GM12878 (cell line): ENCODE data around the gene NTPCR. TPM values are rescaled to one million over a fixed set of nuclear protein-coding genes. Genes with fewer than 3 reads are reported as not detected.
A peak's percentile ranks its signal among the peaks of the same experiment; 100 is the strongest.

Experiments used
- ATAC-seq: fragments of 200-7000 bp; cut with Tn5 transposase; 3 replicates; pipeline ENCODE4 v1.9.1; 2020; ENCODE audit warnings: mild to moderate bottlenecking, moderate library complexity
- BruUV-seq: library from RNA; stranded (reverse); fragments of 400-500 nt; replicated peaks from 2 replicates; lab custom pipeline; 2021; lab: Mats Ljungman, UMichigan
- CTCF ChIA-PET: fragments of 300-600 bp; sonication (Branson Sonifier 250); formaldehyde crosslinking; extraction: SDS; loops from one replicate; lab custom pipeline; 2021; ENCODE audit warnings: inconsistent platforms; lab: Yijun Ruan, JAX
- POLR2A ChIA-PET: fragments of 350-600 bp; formaldehyde crosslinking; extraction: SDS; loops from one replicate; lab custom pipeline; 2021; ENCODE audit warnings: inconsistent platforms; lab: Charles Lee
- RAD21 ChIA-PET: fragments of 300-600 bp; sonication (Branson Sonifier 250); formaldehyde crosslinking; loops from one replicate; lab custom pipeline; 2023; ENCODE audit warnings: antibody characterized with exemption; ENCODE audit not compliant: unreplicated experiment; lab: Charles Lee
- SMC1A ChIA-PET: fragments of 300-600 bp; sonication (Branson Sonifier 250); formaldehyde crosslinking; loops from one replicate; lab custom pipeline; 2023; ENCODE audit not compliant: unreplicated experiment, uncharacterized antibody; lab: Charles Lee
- DNase-seq: peaks from one replicate; pipeline ENCODE4 v3.0.0-alpha.2; 2011; ENCODE audit warnings: low read depth, low spot score
- FAIRE-seq: peaks from 3 replicates; lab custom pipeline; 2011; peaks lifted over from hg19 to GRCh38; lab: Jason Lieb, UNC
- H2AFZ ChIP-seq: 2 replicates; pipeline ENCODE4 v1.6.0; 2011; ENCODE audit warnings: low read depth, low read length, control low read depth; ENCODE audit not compliant: control insufficient read depth
- H3K27ac ChIP-seq: 2 replicates; pipeline ENCODE4 v1.5.1; 2011; ENCODE audit warnings: control low read depth; ENCODE audit not compliant: control insufficient read depth, insufficient read depth
- H3K27me3 ChIP-seq, 2 experiments: replicated peaks in 1 of 2; 2 replicates each; pipeline versions ENCODE4 v1.6.0 to v1.6.1; 2011; ENCODE audit warnings: low read length in 1 of 2; ENCODE audit not compliant: control insufficient read depth in 2 of 2, insufficient read depth in 2 of 2
- H3K36me3 ChIP-seq, 2 experiments: 2 replicates each; pipeline ENCODE4 v1.5.1; 2011; ENCODE audit warnings: low read length in 1 of 2; ENCODE audit not compliant: control insufficient read depth in 2 of 2, insufficient read depth in 2 of 2
- H3K4me1 ChIP-seq: 2 replicates; pipeline ENCODE4 v1.6.1; 2011; ENCODE audit warnings: mild to moderate bottlenecking, low read length, moderate library complexity, mixed read lengths; ENCODE audit not compliant: control insufficient read depth, insufficient read depth
- H3K4me2 ChIP-seq: 2 replicates; pipeline ENCODE4 v1.6.0; 2011; ENCODE audit warnings: control low read depth; ENCODE audit not compliant: control insufficient read depth, insufficient read depth
- H3K4me3 ChIP-seq: fragments of 200-600 bp; sonication (generic); 2 replicates; pipeline ENCODE4 v1.5.1; 2016
- H3K79me2 ChIP-seq: 2 replicates; pipeline ENCODE4 v1.6.0; 2011; ENCODE audit warnings: low read length; ENCODE audit not compliant: control insufficient read depth, insufficient read depth
- H3K9ac ChIP-seq: 2 replicates; pipeline ENCODE4 v1.8.0; 2011; ENCODE audit warnings: low read length, control low read depth, mixed read lengths; ENCODE audit not compliant: control insufficient read depth, insufficient read depth
- H3K9me3 ChIP-seq: replicated peaks from 3 replicates; pipeline ENCODE4 v1.5.1; 2011; ENCODE audit warnings: mild to moderate bottlenecking, low read length; ENCODE audit not compliant: control insufficient read depth, insufficient read depth
- H4K20me1 ChIP-seq: 2 replicates; pipeline ENCODE4 v1.6.0; 2011; ENCODE audit not compliant: control insufficient read depth, insufficient read depth
- FOS ChIP-seq: IDR thresholded peaks from 3 replicates; pipeline ENCODE4 v1.6.1; 2011; ENCODE audit warnings: borderline replicate concordance; ENCODE audit not compliant: insufficient read length; ENCODE audit errors: extremely low read depth
- HCFC1 ChIP-seq: fragments of 150-350 bp; IDR thresholded peaks from 2 replicates; pipeline ENCODE4 v1.6.1; 2014; ENCODE audit warnings: low read length
- IKZF1 ChIP-seq: fragments of 450-650 bp; conservative IDR thresholded peaks from 2 replicates; pipeline ENCODE4 v1.6.1; 2017; ENCODE audit warnings: antibody characterized with exemption, mild to moderate bottlenecking
- IRF4 ChIP-seq: IDR thresholded peaks from 2 replicates; pipeline ENCODE4 v1.6.1; 2011; ENCODE audit warnings: low read depth, low read length
- KLF5 ChIP-seq: fragments of 450-650 bp; IDR thresholded peaks from 2 replicates; pipeline ENCODE4 v1.6.1; 2014; ENCODE audit warnings: mild to moderate bottlenecking; ENCODE audit not compliant: partially characterized antibody
- NFIC ChIP-seq: IDR thresholded peaks from 2 replicates; pipeline ENCODE4 v1.6.1; 2012; ENCODE audit warnings: low read depth, mild to moderate bottlenecking, inconsistent platforms, low read length, moderate library complexity
- NR2F1 ChIP-seq: fragments of 450-650 bp; conservative IDR thresholded peaks from 2 replicates; pipeline ENCODE4 v1.6.1; 2017; ENCODE audit warnings: mild to moderate bottlenecking
- POLR2AphosphoS5 ChIP-seq: IDR thresholded peaks from 2 replicates; pipeline ENCODE4 v1.6.1; 2011; ENCODE audit warnings: mild to moderate bottlenecking, low read length, inconsistent platforms
- RB1 ChIP-seq: fragments of 450-650 bp; formaldehyde crosslinking; IDR thresholded peaks from 2 replicates; pipeline ENCODE4 v1.6.1; 2017; ENCODE audit warnings: mild to moderate bottlenecking, borderline replicate concordance
- WRNIP1 ChIP-seq: IDR thresholded peaks from 2 replicates; pipeline ENCODE4 v1.6.1; 2011; ENCODE audit warnings: low read depth, low read length, improper control_type of control experiment, borderline replicate concordance
- ZNF592 ChIP-seq: fragments of 450-650 bp; IDR thresholded peaks from 2 replicates; pipeline ENCODE4 v1.6.1; 2017; ENCODE audit warnings: mild to moderate bottlenecking, moderate library complexity
- WGBS: methylation state at CpG from one replicate; pipeline ENCODE4 v1.1.6; 2016; ENCODE audit warnings: low lambda C conversion rate; ENCODE audit not compliant: insufficient replicate concordance, insufficient coverage; ENCODE audit errors: missing lambda C conversion rate; 5-methylcytosine and 5-hydroxymethylcytosine counted together
- in situ Hi-C: fragments of 300-500 bp; cut with MboI; formaldehyde crosslinking; loops from 9 replicates; pipeline ENCODE4 v1.14.3; 2018; ENCODE audit warnings: mixed read lengths
- intact Hi-C: fragments of 100-400 bp; cut with micrococcal nuclease; formaldehyde crosslinking; loops from one replicate; pipeline ENCODE4 v1.14.2; 2022; ENCODE audit not compliant: unreplicated experiment
- polyA plus RNA-seq, 11 experiments: library from polyadenylated mRNA; depleted of rRNA in 4 of 11; unstranded in 6 of 11; stranded (reverse) in 5 of 11; fragments of >200 nt; fragmentation: Nextera tagmentation in 4 of 11; fragmentation: Illumina TruSeq in 1 of 11; extraction: Ambion mirVana in 4 of 11; extraction: Trizol in 1 of 11; gene quantifications; 1 replicate in 1 of 11; 2 replicates in 10 of 11; pipeline versions ENCODE4 v1.2.1 to v1.2.3, GENCODE V29; 2011 to 2016; ENCODE audit warnings: inconsistent platforms in 2 of 11, missing spikeins in 2 of 11, low read depth in 1 of 11
- total RNA-seq, 4 experiments: library from RNA; depleted of rRNA in 3 of 4; stranded (reverse); fragments of >200 nt in 3 of 4; fragmentation: Illumina TruSeq in 1 of 4; extraction: Trizol in 1 of 4; gene quantifications; 2 replicates each; pipeline versions ENCODE4 v1.2.1 to v1.2.3, GENCODE V29; 2013 to 2021
- TF ChIP-seq, protein P1 (sequence below): IDR thresholded peaks from 2 replicates; pipeline ENCODE4 v1.6.1; 2012; ENCODE audit warnings: low read depth, low read length, improper control_type of control experiment

The NTPCR gene
- total and polyA plus RNA-seq, 10 of the 15 experiments (the other 5 are each of a cell fraction or from before 2014, with no cell fraction given) = 25.4 to 109 (median 56.6) TPM

DNA sequence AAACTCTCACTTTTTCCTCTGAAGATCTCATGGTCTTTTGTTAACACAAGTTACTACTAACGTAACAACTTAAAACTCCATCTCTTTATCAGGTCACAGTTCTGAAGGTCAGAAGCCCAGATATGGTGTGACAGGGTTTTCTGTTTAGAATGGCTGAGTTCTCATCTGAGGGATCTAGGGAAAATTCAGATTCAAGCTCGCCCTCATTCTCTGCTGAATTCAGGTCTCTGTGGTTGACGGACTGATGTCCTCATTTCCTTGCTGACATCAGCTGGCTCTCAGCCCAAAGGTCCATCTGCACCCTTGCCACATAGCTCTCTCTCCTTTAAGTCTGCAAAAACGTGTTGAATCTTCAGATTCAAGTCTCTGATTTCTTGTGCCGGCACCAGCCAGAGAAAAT is 6.1 kb upstream of the NTPCR start:
- ATAC-seq (peak; percentile 23; the same call in 2 of the 3 replicates), DNase-seq (no peak)
- H3K79me2 ChIP-seq = no peaks in the 10 kb centered on the region
- no peak overlapping the region for H3K27ac ChIP-seq
- CTCF ChIA-PET = interaction anchor here (0.6 to 3.6 kb wide), 2 partner anchors 10 to 18 kb away, joined by 3 to 15 read pairs; no protein-coding TSS in a partner anchor
- WGBS = 46% methylated on average over 5 of the region's 5 CpGs
- H3K27me3 ChIP-seq = no peaks in the 10 kb centered on the region
- H3K4me1 ChIP-seq = peaks cover 9% of the 10 kb centered on the region
- BruUV-seq = no TSS peak
- RAD21 ChIA-PET = no interaction called here
- SMC1A ChIA-PET = interaction anchor here (2.0 kb wide), 1 partner anchor 8 kb away, joined by 6 read pairs; no protein-coding TSS in a partner anchor
- H3K4me3 ChIP-seq = no peak overlapping the region
- TF ChIP-seq IKZF1 (no peak), NR2F1 (no peak), KLF5 (no peak)
- TF ChIP-seq, all 136 proteins: peak for 0
- H4K20me1 ChIP-seq = no peaks in the 10 kb centered on the region
- H3K36me3 ChIP-seq = no peaks in the 10 kb centered on the region
- intact Hi-C loops (no loop called here), in situ Hi-C loops (no loop called here)
- peak overlapping the region; percentile 63 for H2AFZ ChIP-seq
- no peak overlapping the region for H3K9ac ChIP-seq
- FAIRE-seq = no peak
- POLR2A ChIA-PET = no interaction called here
- H3K4me2 ChIP-seq = peak overlapping the region; percentile 20; the same call in 1 of the 2 replicates
- H3K9me3 ChIP-seq = no peaks in the 10 kb centered on the region; the same call in 2 of the 3 replicates

DNA sequence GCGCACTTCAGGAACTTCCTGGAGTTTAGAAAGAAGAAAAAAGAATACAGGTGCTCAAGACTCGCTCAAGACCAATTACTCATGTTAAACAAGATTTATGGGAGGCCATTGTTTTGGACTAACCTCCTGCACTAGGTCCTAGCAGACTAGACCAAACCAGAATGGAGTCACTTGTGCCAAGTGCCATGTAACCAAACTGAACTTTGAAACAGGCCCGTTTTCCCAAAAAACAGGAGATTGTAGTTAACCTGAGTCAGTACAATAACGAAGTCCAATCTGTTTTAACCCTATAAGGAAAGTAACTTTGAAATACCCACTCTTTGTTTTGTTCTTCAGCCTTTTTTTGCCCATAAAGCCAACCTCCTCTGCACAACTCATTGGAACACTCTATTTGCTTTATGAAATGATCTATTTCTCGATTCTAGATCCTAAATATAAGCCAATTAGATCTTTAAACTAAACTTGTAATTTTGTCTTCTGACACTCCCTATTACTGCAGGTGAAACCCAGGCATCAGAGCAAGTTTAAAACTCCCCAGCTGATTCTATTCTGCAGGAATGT is 695 bp upstream of the NTPCR start:
- SMC1A ChIA-PET = interaction anchor here (0.9 to 1.2 kb wide), 3 partner anchors 15 to 97 kb away, joined by 3 to 5 read pairs (median 3); no protein-coding TSS in a partner anchor
- Histone ChIP-seq H4K20me1 (no peaks in the 10 kb centered on the region), H3K27ac (peak overlapping the region; percentile 81), H3K9me3 (no peaks in the 10 kb centered on the region), H3K27me3 (no peaks in the 10 kb centered on the region), H3K9ac (peak overlapping the region; percentile 82), H3K79me2 (peaks cover 14% of the 10 kb centered on the region), H2AFZ (peak overlapping the region; percentile 98), H3K4me3 (peak overlapping the region; percentile 70), H3K4me2 (peak overlapping the region; percentile 88), H3K4me1 (peaks cover 7% of the 10 kb centered on the region), H3K36me3 (no peaks in the 10 kb centered on the region)
- DNase-seq = no peak
- in situ Hi-C loops = no loop called here
- TSS peak; percentile 98 for BruUV-seq
- CTCF ChIA-PET = interaction anchor here (0.7 kb wide), 1 partner anchor 16 kb away, joined by 3 read pairs; no protein-coding TSS in a partner anchor
- intact Hi-C loops = loop anchor here (5.0 to 10.0 kb wide), 2 partner anchors 142 to 315 kb away; partner anchors contain the start of genes MAP10 and SIPA1L2
- no peak for FAIRE-seq
- POLR2A ChIA-PET = no interaction called here
- RAD21 ChIA-PET = interaction anchor here (1.2 kb wide), 1 partner anchor 8 kb away, joined by 3 read pairs; no protein-coding TSS in a partner anchor
- ATAC-seq = no peak
- 75% methylated on average over 5 of the region's 5 CpGs for WGBS
- TF ChIP-seq HCFC1 (no peak), FOS (no peak), WRNIP1 (no peak), NFIC (no peak), POLR2AphosphoS5 (no peak), IRF4 (no peak), ZNF592 (no peak), RB1 (no peak)
- TF ChIP-seq, protein P1, sequence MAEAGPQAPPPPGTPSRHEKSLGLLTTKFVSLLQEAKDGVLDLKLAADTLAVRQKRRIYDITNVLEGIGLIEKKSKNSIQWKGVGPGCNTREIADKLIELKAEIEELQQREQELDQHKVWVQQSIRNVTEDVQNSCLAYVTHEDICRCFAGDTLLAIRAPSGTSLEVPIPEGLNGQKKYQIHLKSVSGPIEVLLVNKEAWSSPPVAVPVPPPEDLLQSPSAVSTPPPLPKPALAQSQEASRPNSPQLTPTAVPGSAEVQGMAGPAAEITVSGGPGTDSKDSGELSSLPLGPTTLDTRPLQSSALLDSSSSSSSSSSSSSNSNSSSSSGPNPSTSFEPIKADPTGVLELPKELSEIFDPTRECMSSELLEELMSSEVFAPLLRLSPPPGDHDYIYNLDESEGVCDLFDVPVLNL = no peak
